ENCODE data around the gene GPR15.
"Not testable (repeated sequence)": the region's sequence is repeated elsewhere in the genome, so short reads cannot be mapped to it uniquely, and the experiment has no call there.

GPR15 gene

GRCh38 chr3:98559769-98560168 is 28.0 kb downstream of the GPR15 start:
- FAIRE-seq: not testable (repeated sequence)

DNA sequence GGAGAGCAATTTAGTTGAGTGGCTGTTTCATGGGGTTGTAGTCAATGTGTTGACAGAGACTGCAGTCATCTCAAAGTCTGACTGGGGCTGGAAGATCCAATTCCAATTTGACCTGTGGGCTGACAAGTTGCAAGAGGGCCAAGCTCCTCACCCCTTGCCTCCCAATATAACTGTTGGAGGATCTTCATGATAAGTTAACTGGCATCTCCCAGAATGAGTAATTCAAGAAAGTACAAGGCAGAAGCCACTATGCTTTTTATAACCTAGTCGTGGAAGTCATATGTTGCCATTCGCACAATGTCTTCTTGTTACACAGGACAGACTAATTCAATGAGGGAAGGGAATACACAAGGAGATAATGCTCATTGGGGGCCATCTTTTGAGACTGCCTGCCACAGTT is 29.1 kb downstream of the GPR15 start:
- no peak for FAIRE-seq

DNA sequence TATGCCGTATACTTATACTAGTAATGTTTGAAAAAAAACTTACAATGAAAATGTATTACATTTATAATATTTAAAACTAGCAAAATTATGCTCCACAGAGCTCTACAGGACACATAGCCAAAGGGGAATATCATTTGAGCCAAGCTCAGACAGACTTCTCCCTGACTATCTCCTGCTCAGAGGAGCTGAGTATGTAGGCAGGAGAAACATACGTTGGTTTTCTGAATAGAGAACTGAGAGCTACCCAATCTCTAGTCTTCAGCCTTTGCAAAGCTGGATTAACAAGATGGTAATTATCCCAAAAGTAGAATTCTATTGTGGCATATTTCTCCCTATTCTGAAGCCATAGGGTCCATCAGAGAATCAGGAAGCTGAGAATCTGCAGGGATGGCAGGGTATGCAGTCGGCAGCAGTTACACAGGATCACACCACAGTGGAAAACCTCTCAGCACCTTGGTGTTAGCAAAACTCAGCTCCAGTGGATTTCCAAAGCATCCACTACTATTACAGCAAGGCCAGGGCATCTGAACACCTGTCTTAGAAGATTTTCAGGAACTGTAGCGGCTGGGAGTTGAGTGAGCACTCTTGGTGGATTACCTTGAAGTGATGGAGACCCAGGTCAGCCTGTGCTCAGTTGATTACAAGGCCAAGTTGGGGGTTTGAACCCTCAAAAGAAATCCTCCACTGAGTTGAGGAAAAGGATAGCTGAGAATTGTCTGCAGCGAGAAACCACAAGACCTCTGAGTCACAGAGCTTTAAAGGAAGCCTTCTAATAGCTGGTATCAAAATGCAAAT is 30.1 kb downstream of the GPR15 start:
- FAIRE-seq: no peak

- FAIRE-seq: no peak
Measured at GRCh38 chr3:98563661-98564281, 32.0 kb downstream of the GPR15 start.

- FAIRE-seq: no peak
Measured at GRCh38 chr3:98564282-98565005, 32.7 kb downstream of the GPR15 start.

- FAIRE-seq: no peak
Measured at GRCh38 chr3:98565237-98565643, 33.5 kb downstream of the GPR15 start.

- FAIRE-seq: no peak
Measured at GRCh38 chr3:98565843-98566242, 34.1 kb downstream of the GPR15 start.

DNA sequence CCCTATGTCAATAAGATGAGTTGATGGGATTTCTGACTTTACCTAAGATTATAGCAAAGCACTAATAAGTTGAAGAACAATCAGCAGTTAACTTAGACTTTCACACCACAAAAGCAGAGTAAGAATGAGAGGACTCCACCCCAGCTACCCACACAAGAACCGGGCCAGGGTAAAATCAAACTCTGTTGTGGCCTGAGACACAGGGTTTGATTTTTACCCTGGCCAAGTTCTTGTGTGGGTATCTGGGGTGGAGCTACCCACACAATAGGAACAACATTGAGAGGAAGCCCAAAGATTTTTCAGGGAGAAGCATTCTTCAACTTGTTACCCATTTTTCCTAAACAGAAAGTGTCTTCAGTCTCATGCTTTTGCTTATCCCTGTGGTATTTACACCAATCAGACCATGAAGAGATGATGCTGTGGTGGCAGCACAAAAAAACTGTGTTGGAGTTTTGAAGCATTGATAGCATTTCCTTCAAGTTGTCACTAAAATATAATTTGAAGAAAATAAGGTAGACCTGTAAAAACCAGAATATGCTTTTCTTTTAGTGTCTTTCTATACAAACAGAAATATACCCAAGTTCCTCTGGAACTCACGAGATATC is 36.0 kb downstream of the GPR15 start:
- FAIRE-seq: no peak

DNA sequence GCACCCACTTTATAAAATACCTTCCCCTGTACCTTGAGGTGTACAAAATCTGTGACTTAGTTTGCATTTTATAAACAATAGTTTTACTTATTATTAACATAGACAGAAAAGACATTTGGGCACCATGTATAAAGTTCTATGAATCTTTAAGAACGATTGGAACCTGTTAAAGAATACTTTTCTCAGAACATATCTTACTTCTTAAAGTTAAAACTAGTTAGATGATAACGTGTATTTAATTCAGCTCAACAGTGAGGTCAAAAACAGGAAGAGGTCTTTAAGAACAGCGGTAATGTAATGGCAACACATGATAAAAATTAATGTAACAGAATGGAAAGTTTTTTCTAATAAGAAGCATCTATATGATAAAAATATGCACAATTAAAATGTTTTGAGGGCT is 36.6 kb downstream of the GPR15 start:
- no peak for FAIRE-seq

DNA sequence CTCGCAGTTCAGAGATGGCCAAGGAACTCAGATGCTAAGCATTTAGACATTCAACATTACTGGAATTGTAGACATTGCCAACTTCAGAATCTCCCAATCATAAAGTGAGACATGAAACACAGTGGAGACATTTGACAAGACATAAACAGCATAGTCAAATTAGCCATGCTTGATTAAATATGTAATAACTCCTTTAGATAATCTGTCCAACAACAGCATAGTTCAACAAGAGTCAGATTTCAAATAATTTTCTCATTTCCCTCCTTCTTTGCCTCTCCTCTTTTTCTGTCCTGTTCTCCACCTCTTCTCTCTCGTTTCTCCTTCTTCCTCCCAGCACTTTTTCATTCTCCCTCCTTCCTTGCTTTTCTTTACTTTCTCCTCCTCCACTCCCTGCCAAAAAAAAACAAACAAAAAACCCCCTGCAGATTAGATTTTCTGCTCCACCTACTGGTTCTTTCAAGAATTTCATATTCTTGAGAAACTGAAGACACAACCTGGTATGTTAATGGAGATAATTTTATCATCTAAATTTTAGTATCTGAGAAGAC is 41.5 kb downstream of the GPR15 start:
- FAIRE-seq: peak; percentile 80

GRCh38 chr3:98574132-98574531 is 42.4 kb downstream of the GPR15 start:
- no peak for FAIRE-seq

- no peak for FAIRE-seq
Measured at GRCh38 chr3:98577178-98577895, 45.6 kb downstream of the GPR15 start.

DNA sequence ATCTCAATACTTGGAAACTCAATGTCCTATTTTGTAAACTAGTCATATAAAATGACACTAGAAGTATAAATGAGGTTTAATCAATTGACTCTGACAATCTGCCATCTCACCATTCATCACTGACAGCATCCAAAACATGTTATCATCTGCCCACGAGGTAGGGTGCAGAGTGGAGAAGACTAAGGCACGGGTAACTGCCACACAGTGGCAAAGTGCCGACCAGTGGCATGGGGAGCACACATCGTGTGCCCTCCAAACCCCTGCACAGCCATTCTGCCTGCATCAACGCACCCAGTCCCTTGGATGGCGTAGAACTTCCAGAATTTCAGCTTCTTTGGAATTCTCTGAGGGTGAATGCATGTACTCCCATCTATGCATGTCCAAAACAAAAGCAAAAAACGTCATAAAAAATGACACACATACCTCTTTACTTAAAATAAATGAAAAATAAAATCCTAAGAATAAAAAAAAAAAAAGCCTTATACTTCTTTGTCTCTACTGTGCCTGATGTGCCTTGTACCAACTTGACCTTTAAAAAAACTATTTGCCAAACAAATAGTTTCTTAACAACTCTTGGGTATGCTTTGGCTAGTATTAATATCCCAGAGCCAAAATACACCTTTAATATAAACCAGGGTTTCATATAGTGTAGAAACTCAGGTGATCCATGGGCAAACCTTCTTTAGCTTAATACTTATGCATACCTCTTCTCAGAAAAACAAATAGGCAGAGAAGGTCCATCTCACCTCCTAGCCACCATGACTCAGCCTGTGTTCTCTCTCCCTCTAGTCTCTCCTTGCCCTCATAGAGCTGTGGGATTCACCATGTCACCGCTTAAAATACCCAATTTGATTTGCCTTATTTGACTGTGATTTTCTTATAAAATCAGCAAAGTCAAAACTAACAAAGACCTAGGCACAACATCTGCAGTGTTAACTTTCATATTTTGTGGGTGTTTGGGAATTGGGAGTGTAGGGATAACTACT is 48.9 kb downstream of the GPR15 start:
- no peak for FAIRE-seq

DNA sequence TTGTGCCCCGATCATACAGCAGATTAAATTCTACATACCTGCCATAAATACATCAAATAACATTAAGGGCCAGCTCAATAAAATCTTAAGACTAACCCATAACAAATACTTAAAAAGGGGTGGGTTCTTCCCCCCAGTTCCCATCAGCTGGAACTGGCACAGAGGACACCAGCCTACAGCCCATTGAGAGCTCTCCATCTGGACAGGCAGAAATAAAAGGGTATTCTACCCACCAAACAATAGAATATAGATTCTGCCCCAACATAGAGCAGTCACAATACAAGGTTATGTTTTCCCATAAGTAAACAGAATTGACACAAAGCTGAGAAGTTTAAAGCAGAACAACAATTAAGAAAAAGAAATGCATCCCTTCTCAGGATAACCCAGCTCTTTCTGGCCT is 49.7 kb downstream of the GPR15 start:
- FAIRE-seq: no peak

GRCh38 chr3:98582042-98582441 is 50.3 kb downstream of the GPR15 start:
- no peak for FAIRE-seq

DNA sequence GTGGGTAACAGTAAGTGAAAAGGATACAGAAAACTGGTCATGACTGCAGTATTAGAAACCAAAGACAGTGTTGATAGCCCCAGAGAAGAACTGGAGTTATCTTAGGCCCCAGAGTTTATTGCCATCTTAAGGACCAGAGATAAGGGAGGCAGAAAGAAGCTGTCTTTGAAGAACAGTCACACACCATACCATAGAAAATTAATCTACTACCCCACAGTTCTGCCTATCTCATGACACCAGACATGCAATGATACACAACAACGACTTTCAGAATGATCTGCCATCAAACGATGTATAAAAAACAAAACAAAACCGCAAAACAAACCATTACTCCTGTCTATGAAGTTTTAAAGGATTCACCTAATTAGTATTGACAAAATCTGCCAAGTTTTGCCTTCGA is 52.0 kb downstream of the GPR15 start:
- no peak for FAIRE-seq
